NCI-H1092 (cell line): ENCODE data around the gene GSTO2.

ENCODE experiments used
- DNase-seq: peaks from one replicate; lab custom pipeline; 2025; lab: John Stamatoyannopoulos, UW

The GSTO2 gene

GRCh38 chr10:104340641-104341040 is 71.7 kb downstream of the GSTO2 start:
- no peak for DNase-seq

GRCh38 chr10:104342941-104343411 is 74.0 kb downstream of the GSTO2 start:
- no peak for DNase-seq

GRCh38 chr10:104344219-104344618 is 75.2 kb downstream of the GSTO2 start:
- DNase-seq: no peak

GRCh38 chr10:104345515-104345914 is 76.5 kb downstream of the GSTO2 start:
- no peak for DNase-seq

- no peak for DNase-seq
Measured at GRCh38 chr10:104345941-104346340, 77.0 kb downstream of the GSTO2 start.

- no peak for DNase-seq
Measured at GRCh38 chr10:104347295-104348045, 78.5 kb downstream of the GSTO2 start.

- no peak for DNase-seq
Measured at GRCh38 chr10:104348601-104349000, 79.6 kb downstream of the GSTO2 start.

- DNase-seq: no peak
Measured at GRCh38 chr10:104349623-104350126, 80.7 kb downstream of the GSTO2 start.

- no peak for DNase-seq
Measured at GRCh38 chr10:104350127-104350635, 81.2 kb downstream of the GSTO2 start.

- no peak for DNase-seq
Measured at GRCh38 chr10:104351061-104351702, 82.2 kb downstream of the GSTO2 start.

- DNase-seq: no peak
Measured at GRCh38 chr10:104351919-104352318, 82.9 kb downstream of the GSTO2 start.

GRCh38 chr10:104353325-104354048 is 84.5 kb downstream of the GSTO2 start, which contains the start of gene CFAP58:
CFAP58 (plus strand) TSS chr10:104353833; CDS start chr10:104353898, 65 bp downstream.
- peak; percentile 89 for DNase-seq
